Measurements from ENCODE around the gene CDK5RAP3. TPM values are rescaled to one million over a fixed set of nuclear protein-coding genes. Genes with fewer than 3 reads are reported as not detected.
"Not testable (repeated sequence)": the region's sequence is repeated elsewhere in the genome, so short reads cannot be mapped to it uniquely, and the experiment has no call there.

CDK5RAP3 gene
- total RNA-seq: 190 and 200 TPM in 2 replicates

- Mint-ChIP-seq H3K4me3 (peak within 1 kb of the TSS; percentile 89), H3K27ac (peak within 1 kb of the TSS; percentile 93), H3K27me3 (ENCODE audit: insufficient read depth) (peaks cover 2% of the 10 kb centered on the region), H3K9me3 (no peaks in the 10 kb centered on the region), H3K36me3 (ENCODE audit: low read depth) (peaks cover 18% of the 10 kb centered on the region), H3K4me1 (ENCODE audit: low read depth) (peaks cover 31% of the 10 kb centered on the region)
- DNase-seq (ENCODE audit: low spot score): peak; percentile 100
- intact Hi-C loops (cut with micrococcal nuclease): loop anchor here (1.0 to 2.0 kb wide), 8 partner anchors 22 to 322 kb away; partner anchors contain the start of genes KPNB1, LRRC46, MRPL10 and NFE2L1
Observed at GRCh38 chr17:47970725-47971499, at the start of gene CDK5RAP3. CDK5RAP3 (plus strand) TSS chr17:47971113; CDS start chr17:47971147, 34 bp downstream.

- no peaks in the 10 kb centered on the region for H3K9me3 Mint-ChIP-seq
- no peak overlapping the region for H3K4me3 Mint-ChIP-seq
- DNase-seq (ENCODE audit: low spot score): no peak
- H3K4me1 Mint-ChIP-seq (ENCODE audit: low read depth): no peaks in the 10 kb centered on the region
- no peaks in the 10 kb centered on the region for H3K27me3 Mint-ChIP-seq (ENCODE audit: insufficient read depth)
- no peak overlapping the region for H3K27ac Mint-ChIP-seq
- H3K36me3 Mint-ChIP-seq (ENCODE audit: low read depth): peaks cover 37% of the 10 kb centered on the region
- intact Hi-C loops (cut with micrococcal nuclease): no loop called here
Observed at GRCh38 chr17:47924785-47925677, 45.9 kb upstream of the CDK5RAP3 start.

- H3K9me3 Mint-ChIP-seq: no peaks in the 10 kb centered on the region
- H3K4me3 Mint-ChIP-seq: no peak overlapping the region
- H3K4me1 Mint-ChIP-seq (ENCODE audit: low read depth): no peaks in the 10 kb centered on the region
- intact Hi-C loops (cut with micrococcal nuclease): no loop called here
- no peaks in the 10 kb centered on the region for H3K27me3 Mint-ChIP-seq (ENCODE audit: insufficient read depth)
- no peak overlapping the region for H3K27ac Mint-ChIP-seq
- no peak for DNase-seq (ENCODE audit: low spot score)
- H3K36me3 Mint-ChIP-seq (ENCODE audit: low read depth): peaks cover 37% of the 10 kb centered on the region
Observed at GRCh38 chr17:47925678-47925988, 45.3 kb upstream of the CDK5RAP3 start.

GRCh38 chr17:47927821-47928400, 43.0 kb upstream of the CDK5RAP3 start:
- Mint-ChIP-seq H3K4me3 (no peak overlapping the region), H3K27ac (no peak overlapping the region), H3K27me3 (ENCODE audit: insufficient read depth) (no peaks in the 10 kb centered on the region), H3K9me3 (no peaks in the 10 kb centered on the region), H3K36me3 (ENCODE audit: low read depth) (peaks cover 32% of the 10 kb centered on the region), H3K4me1 (ENCODE audit: low read depth) (no peaks in the 10 kb centered on the region)
- intact Hi-C loops (cut with micrococcal nuclease): no loop called here
- no peak for DNase-seq (ENCODE audit: low spot score)

- intact Hi-C loops (cut with micrococcal nuclease): no loop called here
- H3K36me3 Mint-ChIP-seq (ENCODE audit: low read depth): peaks cover 28% of the 10 kb centered on the region
- no peak overlapping the region for H3K4me3 Mint-ChIP-seq
- no peaks in the 10 kb centered on the region for H3K9me3 Mint-ChIP-seq
- H3K27ac Mint-ChIP-seq: no peak overlapping the region
- no peaks in the 10 kb centered on the region for H3K4me1 Mint-ChIP-seq (ENCODE audit: low read depth)
- no peak for DNase-seq (ENCODE audit: low spot score)
- H3K27me3 Mint-ChIP-seq (ENCODE audit: insufficient read depth): no peaks in the 10 kb centered on the region
Observed at GRCh38 chr17:47928415-47928814, 42.5 kb upstream of the CDK5RAP3 start.

GRCh38 chr17:47929218-47930000, 41.5 kb upstream of the CDK5RAP3 start:
- Mint-ChIP-seq H3K27ac (no peak overlapping the region), H3K4me3 (no peak overlapping the region), H3K36me3 (ENCODE audit: low read depth) (peaks cover 24% of the 10 kb centered on the region), H3K9me3 (no peaks in the 10 kb centered on the region), H3K4me1 (ENCODE audit: low read depth) (no peaks in the 10 kb centered on the region), H3K27me3 (ENCODE audit: insufficient read depth) (no peaks in the 10 kb centered on the region)
- intact Hi-C loops (cut with micrococcal nuclease): no loop called here
- no peak for DNase-seq (ENCODE audit: low spot score)

- Mint-ChIP-seq H3K4me3 (no peak overlapping the region), H3K27ac (no peak overlapping the region), H3K4me1 (ENCODE audit: low read depth) (peaks cover 3% of the 10 kb centered on the region), H3K9me3 (no peaks in the 10 kb centered on the region), H3K27me3 (ENCODE audit: insufficient read depth) (no peaks in the 10 kb centered on the region), H3K36me3 (ENCODE audit: low read depth) (peaks cover 11% of the 10 kb centered on the region)
- no peak for DNase-seq (ENCODE audit: low spot score)
- intact Hi-C loops (cut with micrococcal nuclease): no loop called here
Observed at GRCh38 chr17:47931848-47932247, 39.1 kb upstream of the CDK5RAP3 start.

GRCh38 chr17:47934856-47935255, 36.1 kb upstream of the CDK5RAP3 start:
- no peak for DNase-seq (ENCODE audit: low spot score)
- Mint-ChIP-seq H3K27ac (no peak overlapping the region), H3K4me1 (ENCODE audit: low read depth) (peaks cover 14% of the 10 kb centered on the region), H3K4me3 (no peak overlapping the region), H3K9me3 (no peaks in the 10 kb centered on the region), H3K27me3 (ENCODE audit: insufficient read depth) (no peaks in the 10 kb centered on the region), H3K36me3 (ENCODE audit: low read depth) (no peaks in the 10 kb centered on the region)
- intact Hi-C loops (cut with micrococcal nuclease): no loop called here

- H3K27me3 Mint-ChIP-seq (ENCODE audit: insufficient read depth); H3K36me3 Mint-ChIP-seq (ENCODE audit: low read depth); intact Hi-C loops (cut with micrococcal nuclease); H3K27ac Mint-ChIP-seq; DNase-seq (ENCODE audit: low spot score); H3K9me3 Mint-ChIP-seq; H3K4me3 Mint-ChIP-seq: not testable (repeated sequence)
- H3K4me1 Mint-ChIP-seq (ENCODE audit: low read depth): peaks cover 20% of the 10 kb centered on the region
Observed at GRCh38 chr17:47935468-47935867, 35.4 kb upstream of the CDK5RAP3 start.

GRCh38 chr17:47935961-47936360, 35.0 kb upstream of the CDK5RAP3 start:
- peaks cover 2% of the 10 kb centered on the region for H3K9me3 Mint-ChIP-seq
- peaks cover 2% of the 10 kb centered on the region for H3K36me3 Mint-ChIP-seq (ENCODE audit: low read depth)
- no peak overlapping the region for H3K27ac Mint-ChIP-seq
- peaks cover 1% of the 10 kb centered on the region for H3K27me3 Mint-ChIP-seq (ENCODE audit: insufficient read depth)
- no peak overlapping the region for H3K4me3 Mint-ChIP-seq
- DNase-seq (ENCODE audit: low spot score): no peak
- peaks cover 25% of the 10 kb centered on the region for H3K4me1 Mint-ChIP-seq (ENCODE audit: low read depth)
- intact Hi-C loops (cut with micrococcal nuclease): no loop called here

GRCh38 chr17:47937941-47938340, 33.0 kb upstream of the CDK5RAP3 start:
- intact Hi-C loops (cut with micrococcal nuclease): no loop called here
- no peak overlapping the region for H3K27ac Mint-ChIP-seq
- H3K27me3 Mint-ChIP-seq (ENCODE audit: insufficient read depth): peaks cover 1% of the 10 kb centered on the region
- peaks cover 5% of the 10 kb centered on the region for H3K36me3 Mint-ChIP-seq (ENCODE audit: low read depth)
- H3K9me3 Mint-ChIP-seq: peaks cover 5% of the 10 kb centered on the region
- DNase-seq (ENCODE audit: low spot score): no peak
- H3K4me3 Mint-ChIP-seq: no peak overlapping the region
- peaks cover 39% of the 10 kb centered on the region for H3K4me1 Mint-ChIP-seq (ENCODE audit: low read depth)

Data from activated T-helper 1 cell treated with anti-CD3 and anti-CD28 coated beads, Interleukin-12 subunit alpha, Interleukin-12 subunit beta, Interleukin-2, Interleukin-4 antibody, amounts not matched to agents 30 ng/mL and 10 ng/mL and 1 ng/mL, durations not matched to agents 14 hours and 24 hours and 36 hours (primary cell).